PC-3 (cell line): ENCODE data around the gene SHROOM4. TPM values are rescaled to one million over a fixed set of nuclear protein-coding genes. Genes with fewer than 3 reads are reported as not detected.

Experiments used
- ATAC-seq: fragments of 200-7000 bp; cut with Tn5 transposase; 2 replicates; pipeline ENCODE4 v1.9.1; 2020; ENCODE audit warnings: mild to moderate bottlenecking, moderate library complexity
- BruUV-seq: library from RNA; stranded (reverse); fragments of 400-500 nt; replicated peaks from 2 replicates; lab custom pipeline; 2021; lab: Mats Ljungman, UMichigan
- CTCF ChIA-PET: fragments of 300-600 bp; sonication (Branson Sonifier 250); formaldehyde crosslinking; loops from one replicate; lab custom pipeline; 2022; ENCODE audit warnings: antibody characterized with exemption; lab: Charles Lee
- POLR2A ChIA-PET: fragments of 300-600 bp; sonication (Branson Sonifier 250); formaldehyde crosslinking; loops from one replicate; lab custom pipeline; 2022; ENCODE audit warnings: antibody characterized with exemption; ENCODE audit not compliant: unreplicated experiment; lab: Charles Lee
- DNase-seq: peaks from one replicate; pipeline ENCODE4 v3.0.0-alpha.2; 2015
- H2AFZ ChIP-seq: fragments of 300-600 bp; sonication (generic); 2 replicates; pipeline ENCODE4 v1.6.0; 2016; ENCODE audit warnings: antibody characterized with exemption, low read length
- H3F3A ChIP-seq: fragments of 300-600 bp; sonication (generic); one replicate; pipeline ENCODE4 v1.6.0; 2017; ENCODE audit warnings: antibody characterized with exemption, low read length, control low read depth, mild to moderate bottlenecking; ENCODE audit not compliant: unreplicated experiment
- H3K27ac ChIP-seq: fragments of 300-600 bp; sonication (generic); 2 replicates; pipeline ENCODE4 v1.5.1; 2016; ENCODE audit warnings: mild to moderate bottlenecking, low read length
- H3K27me3 ChIP-seq: fragments of 300-600 bp; sonication (generic); 2 replicates; pipeline ENCODE4 v1.6.1; 2016; ENCODE audit warnings: low read length, mixed read lengths
- H3K36me3 ChIP-seq: fragments of 300-600 bp; sonication (generic); 2 replicates; pipeline ENCODE4 v1.6.1; 2016; ENCODE audit warnings: low read depth, mixed run types, low read length, mixed read lengths
- H3K4me1 ChIP-seq: fragments of 300-600 bp; sonication (generic); 2 replicates; pipeline ENCODE4 v1.5.1; 2016; ENCODE audit warnings: low read length; ENCODE audit not compliant: insufficient read depth
- H3K4me2 ChIP-seq: fragments of 300-600 bp; sonication (generic); 2 replicates; pipeline ENCODE4 v1.6.0; 2016; ENCODE audit warnings: low read length
- H3K4me3 ChIP-seq: fragments of 300-600 bp; sonication (generic); 2 replicates; pipeline ENCODE4 v1.5.1; 2016; ENCODE audit warnings: mild to moderate bottlenecking, low read length, mixed read lengths
- H3K79me2 ChIP-seq: fragments of 300-600 bp; sonication (generic); 2 replicates; pipeline ENCODE4 v1.6.1; 2017; ENCODE audit warnings: low read length, mixed read lengths
- H3K9ac ChIP-seq: fragments of 300-600 bp; sonication (generic); 2 replicates; pipeline ENCODE4 v1.6.0; 2016; ENCODE audit warnings: mild to moderate bottlenecking, low read length
- H3K9me2 ChIP-seq: fragments of 300-600 bp; sonication (generic); replicated peaks from 2 replicates; pipeline ENCODE4 v1.6.1; 2016; ENCODE audit warnings: mixed run types, low read length, mixed read lengths
- H3K9me3 ChIP-seq: fragments of 300-600 bp; sonication (generic); 2 replicates; pipeline ENCODE4 v1.6.1; 2016; ENCODE audit warnings: low read length, mixed read lengths
- H4K20me1 ChIP-seq: fragments of 300-600 bp; sonication (generic); 2 replicates; pipeline ENCODE4 v1.6.1; 2016; ENCODE audit warnings: low read length, mixed read lengths
- EZH2 ChIP-seq: fragments of 300-600 bp; sonication (generic); IDR thresholded peaks from one replicate; pipeline ENCODE4 v1.6.1; 2017; ENCODE audit warnings: antibody characterized with exemption, mild to moderate bottlenecking, low read length; ENCODE audit not compliant: unreplicated experiment
- EZH2phosphoT487 ChIP-seq: fragments of 300-600 bp; sonication (generic); IDR thresholded peaks from 2 replicates; pipeline ENCODE4 v1.6.1; 2018; ENCODE audit warnings: mild to moderate bottlenecking, antibody characterized with exemption, low read length, borderline replicate concordance
- intact Hi-C: fragments of 100-400 bp; cut with micrococcal nuclease; formaldehyde crosslinking; loops from 2 replicates; pipeline ENCODE4 v1.9.0; 2023
- total RNA-seq: library from RNA; depleted of rRNA; stranded (reverse); fragments of >200 nt; gene quantifications from 2 replicates; pipeline ENCODE4 v1.2.3, GENCODE V29; 2014
- TF ChIP-seq, protein P1 (sequence below): fragments of 300-600 bp; sonication (generic); conservative IDR thresholded peaks from 2 replicates; pipeline ENCODE4 v1.5.1; 2017; ENCODE audit warnings: antibody characterized with exemption, low read depth, mild to moderate bottlenecking, low read length

Gene SHROOM4
- total RNA-seq, 1 experiment from 2014 or later, result not detected

GRCh38 chrX:50704360-50704759, 109.6 kb downstream of the SHROOM4 start:
- TF ChIP-seq EZH2phosphoT487, result no peak
- TF ChIP-seq, protein P1, sequence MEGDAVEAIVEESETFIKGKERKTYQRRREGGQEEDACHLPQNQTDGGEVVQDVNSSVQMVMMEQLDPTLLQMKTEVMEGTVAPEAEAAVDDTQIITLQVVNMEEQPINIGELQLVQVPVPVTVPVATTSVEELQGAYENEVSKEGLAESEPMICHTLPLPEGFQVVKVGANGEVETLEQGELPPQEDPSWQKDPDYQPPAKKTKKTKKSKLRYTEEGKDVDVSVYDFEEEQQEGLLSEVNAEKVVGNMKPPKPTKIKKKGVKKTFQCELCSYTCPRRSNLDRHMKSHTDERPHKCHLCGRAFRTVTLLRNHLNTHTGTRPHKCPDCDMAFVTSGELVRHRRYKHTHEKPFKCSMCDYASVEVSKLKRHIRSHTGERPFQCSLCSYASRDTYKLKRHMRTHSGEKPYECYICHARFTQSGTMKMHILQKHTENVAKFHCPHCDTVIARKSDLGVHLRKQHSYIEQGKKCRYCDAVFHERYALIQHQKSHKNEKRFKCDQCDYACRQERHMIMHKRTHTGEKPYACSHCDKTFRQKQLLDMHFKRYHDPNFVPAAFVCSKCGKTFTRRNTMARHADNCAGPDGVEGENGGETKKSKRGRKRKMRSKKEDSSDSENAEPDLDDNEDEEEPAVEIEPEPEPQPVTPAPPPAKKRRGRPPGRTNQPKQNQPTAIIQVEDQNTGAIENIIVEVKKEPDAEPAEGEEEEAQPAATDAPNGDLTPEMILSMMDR, result no peak
- no peak for TF ChIP-seq EZH2
- H3K9me3 ChIP-seq, result no peaks in the 10 kb centered on the region
- intact Hi-C loops, result no loop called here
- H3K4me1 ChIP-seq, result no peaks in the 10 kb centered on the region
- H3K27ac ChIP-seq, result no peak overlapping the region
- ChIA-PET POLR2A (no interaction called here), CTCF (no interaction called here)
- no peak overlapping the region for H3K4me2 ChIP-seq
- H3K9ac ChIP-seq, result no peak overlapping the region
- H3K79me2 ChIP-seq, result no peaks in the 10 kb centered on the region
- ATAC-seq (no peak), DNase-seq (no peak)
- H3K9me2 ChIP-seq, result no peaks in the 10 kb centered on the region
- H3K4me3 ChIP-seq, result no peak overlapping the region
- no TSS peak for BruUV-seq
- H3K27me3 ChIP-seq, result no peaks in the 10 kb centered on the region
- no peak overlapping the region for H2AFZ ChIP-seq
- H3F3A ChIP-seq, result no peaks in the 10 kb centered on the region
- H4K20me1 ChIP-seq, result no peaks in the 10 kb centered on the region
- no peaks in the 10 kb centered on the region for H3K36me3 ChIP-seq

DNA sequence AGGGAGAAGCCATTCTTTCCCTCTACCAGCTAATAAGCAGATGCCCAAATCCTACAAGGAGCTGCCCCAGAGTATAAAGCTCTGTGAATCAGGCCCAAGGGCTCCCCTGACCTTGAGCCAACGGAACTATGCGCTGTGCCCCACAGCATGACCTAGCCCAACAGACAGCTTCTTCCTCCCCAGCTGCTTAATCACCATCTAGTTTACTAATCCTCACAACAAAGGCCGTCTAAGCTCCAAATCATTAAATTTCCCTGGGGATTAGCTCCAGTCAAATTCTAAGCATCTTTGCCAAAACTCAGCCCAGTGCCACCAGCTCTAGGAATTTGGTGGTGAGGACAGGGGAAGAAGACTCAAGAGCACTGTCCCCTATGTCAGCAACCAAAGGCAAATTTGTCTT, 113.1 kb downstream of the SHROOM4 start:
- Histone ChIP-seq H2AFZ (no peak overlapping the region), H4K20me1 (no peaks in the 10 kb centered on the region), H3K27me3 (no peaks in the 10 kb centered on the region), H3K9me3 (no peaks in the 10 kb centered on the region), H3K4me1 (no peaks in the 10 kb centered on the region), H3K79me2 (no peaks in the 10 kb centered on the region), H3K27ac (no peak overlapping the region), H3F3A (no peaks in the 10 kb centered on the region), H3K36me3 (no peaks in the 10 kb centered on the region), H3K9ac (no peak overlapping the region), H3K4me2 (no peak overlapping the region), H3K9me2 (no peaks in the 10 kb centered on the region), H3K4me3 (no peak overlapping the region)
- intact Hi-C loops, result no loop called here
- no peak for DNase-seq
- ChIA-PET POLR2A (no interaction called here), CTCF (no interaction called here)
- no TSS peak for BruUV-seq
- TF ChIP-seq, protein P1, result no peak
- TF ChIP-seq EZH2 (no peak), EZH2phosphoT487 (no peak)
- ATAC-seq, result no peak

DNA sequence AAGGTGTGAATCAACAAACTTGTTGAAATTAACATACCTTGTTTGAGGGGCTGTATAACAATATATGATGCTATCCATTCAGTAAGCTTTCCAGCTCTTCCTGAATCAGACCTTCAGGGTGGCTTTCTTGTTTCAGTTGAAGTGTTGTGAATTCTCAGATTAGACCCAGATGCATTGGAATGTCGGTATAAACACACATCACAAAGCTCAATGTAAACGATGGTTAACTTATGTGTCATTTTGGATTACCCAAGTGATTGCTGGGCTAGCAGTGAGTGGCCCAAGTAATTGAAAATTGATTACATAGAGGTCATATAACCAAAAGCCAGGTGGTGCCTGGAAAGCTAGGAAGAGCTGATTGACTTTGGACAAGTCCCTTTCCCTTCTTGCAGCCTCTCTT, 115.0 kb downstream of the SHROOM4 start:
- H3K27me3 ChIP-seq, result no peaks in the 10 kb centered on the region
- H3F3A ChIP-seq, result no peaks in the 10 kb centered on the region
- BruUV-seq, result no TSS peak
- no peaks in the 10 kb centered on the region for H3K36me3 ChIP-seq
- no peak overlapping the region for H3K27ac ChIP-seq
- H3K9me2 ChIP-seq, result no peaks in the 10 kb centered on the region
- CTCF ChIA-PET, result no interaction called here
- intact Hi-C loops, result no loop called here
- no peak overlapping the region for H3K4me3 ChIP-seq
- no peak for ATAC-seq
- H2AFZ ChIP-seq, result no peak overlapping the region
- no peak overlapping the region for H3K9ac ChIP-seq
- H4K20me1 ChIP-seq, result no peaks in the 10 kb centered on the region
- TF ChIP-seq, protein P1, result no peak
- TF ChIP-seq EZH2phosphoT487 (no peak), EZH2 (no peak)
- POLR2A ChIA-PET, result no interaction called here
- no peak for DNase-seq
- H3K79me2 ChIP-seq, result no peaks in the 10 kb centered on the region
- H3K4me2 ChIP-seq, result no peak overlapping the region
- no peaks in the 10 kb centered on the region for H3K9me3 ChIP-seq
- no peaks in the 10 kb centered on the region for H3K4me1 ChIP-seq
